Left lobe of liver (tissue), 2 donors: ENCODE measurements around the gene REXO1. TPM values are rescaled to one million over a fixed set of nuclear protein-coding genes. Genes with fewer than 3 reads are reported as not detected.
A peak's percentile ranks its signal among the peaks of the same experiment; 100 is the strongest.

ENCODE experiments used
- ATAC-seq: fragments of 200-7000 bp; cut with Tn5 transposase; one replicate; pipeline ENCODE4 v1.9.1; 2020; ENCODE audit warnings: mild to moderate bottlenecking, moderate library complexity
- DNase-seq: peaks from one replicate; pipeline ENCODE4 v3.0.0-alpha.2; 2020; ENCODE audit warnings: low spot score
- total RNA-seq: library from RNA; stranded (reverse); gene quantifications from one replicate; pipeline ENCODE4 v1.2.1, GENCODE V29; 2021
- donor health status: DM: no; HTN: no; CAD: no; lungs with moderate emphysema.
- donor health status: DM: no; HTN: yes; CAD: no.

Gene REXO1
- total RNA-seq, 1 donor from 2014 or later, result 19.3 TPM

- DNase-seq (no peak), ATAC-seq (peak; percentile 4)
These were observed 30.6 kb downstream of the REXO1 start for GRCh38 chr19:1817553-1818179.

GRCh38 chr19:1816530-1817298, 31.6 kb downstream of the REXO1 start:
- ATAC-seq (no peak), DNase-seq (no peak)

GRCh38 chr19:1815605-1816529, 32.4 kb downstream of the REXO1 start:
- ATAC-seq (no peak), DNase-seq (no peak)

GRCh38 chr19:1814833-1815604, 33.3 kb downstream of the REXO1 start:
- DNase-seq (no peak), ATAC-seq (no peak)

- DNase-seq, result no peak
- ATAC-seq, result no peak
These were observed 33.9 kb downstream of the REXO1 start for GRCh38 chr19:1814391-1814790.

GRCh38 chr19:1813192-1814182, 34.8 kb downstream of the REXO1 start:
- ATAC-seq (no peak), DNase-seq (no peak)

- peak; percentile 85 for ATAC-seq
- peak; percentile 95 for DNase-seq
These were observed 35.7 kb downstream of the REXO1 start for GRCh38 chr19:1812426-1813191.

GRCh38 chr19:1811942-1812425, 36.3 kb downstream of the REXO1 start, which contains the start of gene ATP8B3:
Gene ATP8B3 (minus strand): TSS chr19:1812276. CDS start chr19:1811736, 540 bp downstream.
- ATAC-seq (peak; percentile 82), DNase-seq (no peak)

GRCh38 chr19:1811472-1811894, 36.8 kb downstream of the REXO1 start:
- ATAC-seq, result no peak
- peak; percentile 73 for DNase-seq

- ATAC-seq (no peak), DNase-seq (no peak)
These were observed 37.7 kb downstream of the REXO1 start for GRCh38 chr19:1810439-1811160.

GRCh38 chr19:1809678-1810077, 38.6 kb downstream of the REXO1 start:
- ATAC-seq (no peak), DNase-seq (no peak)

- DNase-seq (no peak), ATAC-seq (no peak)
These were observed 39.9 kb downstream of the REXO1 start for GRCh38 chr19:1808395-1808731.

GRCh38 chr19:1807695-1808394, 40.4 kb downstream of the REXO1 start:
- no peak for DNase-seq
- no peak for ATAC-seq

- no peak for DNase-seq
- no peak for ATAC-seq
These were observed 41.1 kb downstream of the REXO1 start for GRCh38 chr19:1807030-1807694.

GRCh38 chr19:1806184-1807029, 41.9 kb downstream of the REXO1 start:
- DNase-seq, result no peak
- no peak for ATAC-seq
